IgD-negative memory B cell (primary cell): ENCODE measurements around the gene C2orf68. TPM values are rescaled to one million over a fixed set of nuclear protein-coding genes. Genes with fewer than 3 reads are reported as not detected.
"Not testable (repeated sequence)": the region's sequence is repeated elsewhere in the genome, so short reads cannot be mapped to it uniquely, and the experiment has no call there.

Source experiments
- H3K27ac Mint-ChIP-seq, 3 donors: one replicate each; pipeline ENCODE4 v1.8.0; 2020 to 2022; ENCODE audit warnings: mild to moderate bottlenecking in 3 of 3, mixed read lengths in 3 of 3, moderate library complexity in 1 of 3
- H3K27me3 Mint-ChIP-seq: one replicate; pipeline ENCODE4 v1.8.0; 2021; ENCODE audit warnings: mixed read lengths
- H3K36me3 Mint-ChIP-seq: one replicate; pipeline ENCODE4 v1.8.0; 2020; ENCODE audit warnings: mild to moderate bottlenecking, mixed read lengths
- H3K4me1 Mint-ChIP-seq, 3 donors: one replicate each; pipeline ENCODE4 v1.8.0; 2020 to 2022; ENCODE audit warnings: mixed read lengths in 3 of 3, mild to moderate bottlenecking in 1 of 3
- H3K4me3 Mint-ChIP-seq, 4 donors: one replicate each; pipeline ENCODE4 v1.8.0; 2020 to 2022; ENCODE audit warnings: mild to moderate bottlenecking in 4 of 4, mixed read lengths in 4 of 4, moderate library complexity in 3 of 4
- H3K9me3 Mint-ChIP-seq, 3 donors: one replicate each; pipeline ENCODE4 v1.8.0; 2020 to 2021; ENCODE audit warnings: mixed read lengths in 3 of 3, mild to moderate bottlenecking in 1 of 3
- polyA plus RNA-seq: library from polyadenylated mRNA; unstranded; fragments of 300-500 nt; fragmentation: Illumina TruSeq; gene quantifications from one replicate; pipeline ENCODE4 v1.2.3, GENCODE V29; 2021

The C2orf68 gene
- polyA plus RNA-seq, 1 donor from 2014 or later, result 18.3 TPM

GRCh38 chr2:85561280-85562212, 50.3 kb downstream of the C2orf68 start, which contains the start of gene GGCX:
GGCX (minus strand) TSS chr2:85561493; CDS start chr2:85561428, 65 bp downstream.
- Mint-ChIP-seq H3K4me3 (peak within 1 kb of the TSS; percentile 96 to 97 (median 96)), H3K36me3 (peaks cover 5% of the 10 kb centered on the region), H3K27me3 (no peaks in the 10 kb centered on the region), H3K9me3 (no peaks in the 10 kb centered on the region), H3K4me1 (peaks cover 17 to 22% (median 21%) of the 10 kb centered on the region in 3 donors), H3K27ac (peak within 1 kb of the TSS; percentile 91 to 95 (median 94))

GRCh38 chr2:85560812-85561279, 51.0 kb downstream of the C2orf68 start:
- Mint-ChIP-seq H3K9me3 (no peaks in the 10 kb centered on the region), H3K27ac (peak overlapping the region; percentile 91 to 94 (median 92)), H3K4me1 (peaks cover 17 to 22% (median 21%) of the 10 kb centered on the region in 3 donors), H3K27me3 (no peaks in the 10 kb centered on the region), H3K4me3 (peak overlapping the region; percentile 96 to 97 (median 96)), H3K36me3 (peaks cover 4% of the 10 kb centered on the region)

GRCh38 chr2:85560403-85560726, 51.5 kb downstream of the C2orf68 start:
- not testable (repeated sequence) for H3K36me3 Mint-ChIP-seq, H3K9me3 Mint-ChIP-seq, H3K27me3 Mint-ChIP-seq
- Mint-ChIP-seq H3K4me3 (peak overlapping the region; percentile 96 to 97 (median 96)), H3K4me1 (peaks cover 17 to 22% (median 21%) of the 10 kb centered on the region in 3 donors), H3K27ac (peak overlapping the region; percentile 91 to 94 (median 92))

- no peak overlapping the region for H3K27ac Mint-ChIP-seq
- peaks cover 10 to 15% (median 14%) of the 10 kb centered on the region in 3 donors for H3K4me1 Mint-ChIP-seq
- peak overlapping the region in 1 of 4 donors; percentile 80 for H3K4me3 Mint-ChIP-seq
- H3K9me3 Mint-ChIP-seq, result no peaks in the 10 kb centered on the region
- peaks cover 3% of the 10 kb centered on the region for H3K36me3 Mint-ChIP-seq
- H3K27me3 Mint-ChIP-seq, result no peaks in the 10 kb centered on the region
These were observed 53.7 kb downstream of the C2orf68 start for GRCh38 chr2:85558160-85558559.

GRCh38 chr2:85557130-85557529, 54.7 kb downstream of the C2orf68 start:
- Mint-ChIP-seq H3K36me3 (peaks cover 3% of the 10 kb centered on the region), H3K27me3 (no peaks in the 10 kb centered on the region), H3K4me3 (peak overlapping the region in 1 of 4 donors; percentile 60), H3K9me3 (no peaks in the 10 kb centered on the region), H3K4me1 (peaks cover 11 to 15% (median 13%) of the 10 kb centered on the region in 3 donors), H3K27ac (no peak overlapping the region)

Other genes starting within 250 kb of the C2orf68 start
- gene CAPG, start 201.7 kb downstream of the C2orf68 start, polyA plus RNA-seq, result 542 TPM
- gene SH2D6, start 193.4 kb downstream of the C2orf68 start, polyA plus RNA-seq, result not detected
- gene MAT2A, start 72.9 kb downstream of the C2orf68 start, polyA plus RNA-seq, result 72.2 TPM
- 16.1 TPM for gene GGCX, start 50.6 kb downstream of the C2orf68 start, polyA plus RNA-seq
- gene VAMP8, start 34.5 kb downstream of the C2orf68 start, polyA plus RNA-seq, result 240 TPM
- gene VAMP5, start 27.6 kb downstream of the C2orf68 start, polyA plus RNA-seq, result 43.0 TPM
- gene RNF181, start 16.3 kb downstream of the C2orf68 start, polyA plus RNA-seq, result 206 TPM
- gene TMEM150A, start 9.4 kb downstream of the C2orf68 start, polyA plus RNA-seq, result 13.4 TPM
- gene USP39, start 4.1 kb upstream of the C2orf68 start, polyA plus RNA-seq, result 61.2 TPM
- not detected for gene SFTPB, start 56.1 kb upstream of the C2orf68 start, polyA plus RNA-seq
- gene GNLY, start 82.3 kb upstream of the C2orf68 start, polyA plus RNA-seq, result 64.8 TPM
- not detected for gene ATOH8, start 141.9 kb upstream of the C2orf68 start, polyA plus RNA-seq